HG03135 (cell line): ENCODE measurements around the gene WASHC1.
"Not testable (repeated sequence)": the region's sequence is repeated elsewhere in the genome, so short reads cannot be mapped to it uniquely, and the experiment has no call there.

Source experiments
- ATAC-seq: cut with Tn5 transposase; IDR thresholded peaks from one replicate; pipeline ENCODE4 v1.9.1; 2021; ENCODE audit warnings: mild to moderate bottlenecking, moderate library complexity; ENCODE audit not compliant: unreplicated experiment

The WASHC1 gene

GRCh38 chr9:16875-17274 is 12.4 kb downstream of the WASHC1 start:
- not testable (repeated sequence) for ATAC-seq

- not testable (repeated sequence) for ATAC-seq
Measured at GRCh38 chr9:14129-14809, 15.0 kb downstream of the WASHC1 start.

- ATAC-seq: not testable (repeated sequence)
Measured at GRCh38 chr9:11206-11605, 18.1 kb downstream of the WASHC1 start.

- ATAC-seq: not testable (repeated sequence)
Measured at GRCh38 chr9:10653-11053, 18.6 kb downstream of the WASHC1 start.

- not testable (repeated sequence) for ATAC-seq
Measured at GRCh38 chr9:10207-10606, 19.0 kb downstream of the WASHC1 start.
